Kasumi-1 (cell line): ENCODE data around the gene BLTP3B.
A peak's percentile ranks its signal among the peaks of the same experiment; 100 is the strongest.
"Not testable (repeated sequence)": the region's sequence is repeated elsewhere in the genome, so short reads cannot be mapped to it uniquely, and the experiment has no call there.

Source experiments
- DNase-seq, 2 experiments: peaks; one replicate each; lab custom pipeline; 2025; lab: John Stamatoyannopoulos, UW

BLTP3B gene

GRCh38 chr12:100142851-100143559 is at the start of gene BLTP3B:
BLTP3B (minus strand) TSS chr12:100142874; CDS start chr12:100142635, 239 bp downstream.
- peak; percentile 67 to 79 for DNase-seq

- DNase-seq, result no peak
These were observed 47.1 kb upstream of the BLTP3B start for GRCh38 chr12:100189636-100190394.

GRCh38 chr12:100188888-100189635 is 46.4 kb upstream of the BLTP3B start:
- DNase-seq, result not testable (repeated sequence)

- DNase-seq, result no peak
These were observed 45.3 kb upstream of the BLTP3B start for GRCh38 chr12:100187857-100188519.

GRCh38 chr12:100187068-100187467 is 44.4 kb upstream of the BLTP3B start:
- DNase-seq, result no peak

GRCh38 chr12:100186071-100186470 is 43.4 kb upstream of the BLTP3B start:
- no peak for DNase-seq

GRCh38 chr12:100185361-100185894 is 42.8 kb upstream of the BLTP3B start:
- no peak for DNase-seq

GRCh38 chr12:100184549-100185145 is 42.0 kb upstream of the BLTP3B start:
- DNase-seq, result no peak

GRCh38 chr12:100179252-100179651 is 36.6 kb upstream of the BLTP3B start:
- no peak for DNase-seq

- DNase-seq, result not testable (repeated sequence)
These were observed 33.8 kb upstream of the BLTP3B start for GRCh38 chr12:100176493-100176892.

- DNase-seq, result no peak
These were observed 31.8 kb upstream of the BLTP3B start for GRCh38 chr12:100174495-100174894.

- DNase-seq, result no peak
These were observed 30.4 kb upstream of the BLTP3B start for GRCh38 chr12:100173111-100173510.

- no peak for DNase-seq
These were observed 28.6 kb upstream of the BLTP3B start for GRCh38 chr12:100171248-100171647.

GRCh38 chr12:100170313-100170858 is 27.7 kb upstream of the BLTP3B start:
- DNase-seq, result no peak

- no peak for DNase-seq
These were observed 26.7 kb upstream of the BLTP3B start for GRCh38 chr12:100169345-100169744.

- DNase-seq, result no peak
These were observed 25.9 kb upstream of the BLTP3B start for GRCh38 chr12:100168562-100168961.

GRCh38 chr12:100166232-100166631 is 23.6 kb upstream of the BLTP3B start:
- DNase-seq, result no peak

GRCh38 chr12:100165356-100165755 is 22.7 kb upstream of the BLTP3B start:
- DNase-seq, result no peak

GRCh38 chr12:100164153-100164704 is 21.6 kb upstream of the BLTP3B start:
- no peak for DNase-seq

- peak; percentile 92 to 93 for DNase-seq
These were observed 20.9 kb upstream of the BLTP3B start for GRCh38 chr12:100163416-100164152.
